Stimulated activated CD4-positive, alpha-beta T cell treated with anti-CD3 and anti-CD28 coated beads, Interleukin-4, amount 100 ng/mL, for 4 hours (primary cell): ENCODE data around the gene KLK12.
A peak's percentile ranks its signal among the peaks of the same experiment; 100 is the strongest.

ENCODE experiments used
- DNase-seq, 2 experiments: peaks; one replicate each; pipeline ENCODE4 v3.0.0-alpha.2; 2020

The KLK12 gene

DNA sequence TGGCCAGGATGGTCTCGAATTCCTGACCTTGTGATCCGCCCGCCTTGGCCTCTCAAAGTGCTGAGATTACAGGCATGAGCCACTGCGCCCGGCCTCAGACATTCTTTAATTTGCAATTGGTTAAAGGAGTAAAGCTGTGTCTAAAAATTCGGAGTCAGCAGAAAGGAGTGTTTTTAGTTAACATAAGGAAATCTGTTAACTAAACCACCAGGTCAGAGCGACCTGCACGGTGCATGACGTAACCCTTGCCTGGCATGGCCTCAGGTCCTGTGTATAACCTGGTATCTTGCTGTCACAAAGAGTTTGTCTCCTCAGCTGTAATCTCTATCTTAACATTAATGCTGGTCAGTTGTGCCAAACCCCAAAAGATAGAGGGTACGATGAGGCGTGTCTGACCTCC is 9.5 kb upstream of the KLK12 start:
- no peak for DNase-seq

DNA sequence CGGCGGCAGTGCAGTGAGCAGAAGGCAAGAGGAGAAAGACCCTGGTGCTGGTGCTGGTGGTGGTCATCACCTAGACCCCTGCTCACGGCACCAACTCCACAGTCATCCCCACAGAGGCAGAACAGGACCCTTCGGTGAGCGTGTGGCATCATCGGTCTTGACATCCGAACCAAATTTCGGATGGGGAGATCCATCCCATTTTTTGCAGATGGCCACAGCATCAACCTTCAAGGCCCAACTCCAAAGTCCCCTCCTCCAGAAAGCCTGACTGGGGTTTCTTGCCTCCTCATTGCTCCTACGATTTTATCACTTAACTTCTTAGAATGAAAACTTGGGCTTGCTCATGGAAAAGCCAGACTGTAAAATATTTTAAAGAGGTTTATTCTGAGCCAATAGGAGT is 8.7 kb upstream of the KLK12 start:
- no peak for DNase-seq

DNA sequence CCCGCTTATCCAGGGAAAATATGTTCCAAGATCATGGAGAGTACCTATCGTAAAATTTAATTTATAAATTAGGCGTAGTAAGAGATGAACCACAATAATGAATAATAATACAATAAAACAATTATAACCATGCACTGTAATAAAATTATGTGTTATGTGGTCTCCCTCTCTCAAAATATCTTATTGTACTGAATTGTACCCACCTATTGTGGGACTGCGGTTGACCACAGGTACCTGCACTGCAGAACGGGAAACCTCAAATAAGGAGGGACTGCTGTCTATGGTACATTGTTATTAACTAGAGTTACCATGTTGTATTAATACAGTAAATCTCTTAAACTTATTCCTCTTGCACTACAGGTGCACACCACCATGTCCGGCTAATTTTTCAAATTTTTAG is 5.3 kb upstream of the KLK12 start:
- DNase-seq, result no peak

DNA sequence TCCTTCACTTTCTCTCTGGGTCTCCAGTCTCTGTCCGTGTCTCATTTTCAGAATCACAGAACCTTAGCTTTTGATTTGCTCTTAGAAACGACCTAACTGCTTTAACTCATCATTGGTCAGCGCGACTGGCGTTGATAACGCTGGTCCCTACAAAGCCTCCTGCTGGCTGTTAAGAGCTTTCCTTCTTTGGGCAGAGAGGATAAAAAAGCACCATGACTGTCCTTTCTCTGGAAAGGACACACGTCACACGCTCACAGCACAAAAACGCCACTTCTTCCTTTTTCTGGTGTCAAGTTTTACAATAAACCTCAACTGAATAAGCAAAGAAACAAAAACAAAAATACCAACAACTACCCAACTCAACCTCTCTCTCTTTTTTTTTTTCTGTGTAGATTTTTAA is 1.7 kb upstream of the KLK12 start:
- no peak for DNase-seq

DNA sequence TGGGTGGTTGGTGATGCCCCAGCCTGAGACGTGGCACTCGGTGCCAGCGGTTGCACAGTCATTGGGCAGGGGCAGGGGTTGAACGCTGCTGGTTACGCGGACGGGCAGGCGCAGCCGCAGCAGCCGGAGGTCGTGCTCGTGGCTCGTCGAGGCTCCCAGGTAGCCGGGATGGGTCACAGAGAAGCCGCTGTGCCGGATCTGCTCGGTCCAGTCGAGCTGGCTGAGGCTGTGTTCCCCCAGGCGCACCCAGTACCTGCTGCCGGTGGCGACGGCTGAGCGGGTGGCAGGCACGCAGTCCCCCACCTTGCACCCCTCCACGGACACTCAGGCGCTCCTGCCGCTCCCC is 2.9 kb downstream of the KLK12 start:
- DNase-seq, result no peak

DNA sequence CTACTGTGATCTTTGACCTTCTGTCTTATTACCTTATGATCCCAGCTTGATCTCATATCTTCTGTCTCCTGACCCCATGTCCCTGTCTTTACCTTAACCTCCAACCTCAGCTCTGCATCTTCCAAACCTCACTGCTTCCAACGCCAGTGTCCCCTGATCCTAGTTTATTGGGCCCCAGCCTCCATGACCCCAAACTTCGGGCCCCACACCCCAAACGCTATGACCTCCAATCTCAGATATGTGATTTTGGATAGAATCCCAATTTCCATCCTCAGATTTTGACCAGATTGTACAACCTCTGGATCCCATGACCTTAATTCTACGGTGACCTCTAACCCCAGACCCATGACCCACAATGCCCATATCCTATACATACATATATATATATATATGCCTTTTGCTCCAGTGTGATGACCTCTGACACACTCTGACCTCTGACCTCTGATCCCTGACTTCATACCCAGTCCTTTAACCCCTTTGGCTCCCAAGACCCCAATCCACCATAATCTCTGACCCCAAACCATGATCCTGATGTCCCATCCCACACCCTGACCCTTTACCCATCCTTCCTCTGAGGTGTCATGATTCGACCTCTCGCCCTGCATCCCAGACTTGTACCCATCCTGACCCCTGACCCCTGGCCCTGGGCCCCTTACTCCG is 3.5 kb downstream of the KLK12 start:
- DNase-seq, result no peak

DNA sequence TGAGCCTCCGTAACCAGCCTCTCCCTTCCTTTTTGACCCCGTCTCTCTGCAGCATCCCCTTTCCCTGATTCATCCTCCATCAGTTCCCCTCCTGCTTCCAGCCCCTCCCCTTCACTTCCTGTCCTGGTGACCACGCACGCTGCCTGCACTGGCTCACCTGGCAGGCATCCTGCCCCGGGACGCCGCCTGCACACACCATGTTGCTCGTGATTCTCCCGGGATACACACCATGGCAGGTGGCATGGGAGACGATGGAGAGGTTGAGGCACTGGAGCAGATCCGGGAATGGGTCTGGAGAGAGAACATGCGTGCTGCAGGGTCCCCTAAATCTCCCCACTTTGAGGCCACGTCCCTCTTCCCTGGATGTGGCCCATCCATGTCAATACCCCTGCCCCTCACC is 4.2 kb downstream of the KLK12 start:
- no peak for DNase-seq

DNA sequence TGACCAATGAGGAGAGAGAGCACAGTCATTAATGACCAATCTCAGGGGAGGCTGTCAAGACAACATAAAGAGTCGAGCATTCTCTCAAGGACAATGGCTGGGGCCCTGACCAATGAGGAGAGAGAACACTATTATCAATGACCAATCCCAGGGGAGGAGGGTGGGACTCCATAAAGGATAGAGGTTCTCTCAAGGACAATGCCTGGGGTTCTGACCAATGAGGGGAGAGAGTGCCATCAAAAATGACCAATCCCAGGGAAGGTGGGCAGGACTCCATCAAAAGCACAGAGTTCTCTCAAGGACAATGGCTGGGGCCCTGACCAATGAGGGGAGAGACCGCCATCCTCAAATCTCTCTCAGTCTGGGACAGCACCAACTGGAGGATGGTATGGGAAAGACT is 5.1 kb downstream of the KLK12 start:
- no peak for DNase-seq

DNA sequence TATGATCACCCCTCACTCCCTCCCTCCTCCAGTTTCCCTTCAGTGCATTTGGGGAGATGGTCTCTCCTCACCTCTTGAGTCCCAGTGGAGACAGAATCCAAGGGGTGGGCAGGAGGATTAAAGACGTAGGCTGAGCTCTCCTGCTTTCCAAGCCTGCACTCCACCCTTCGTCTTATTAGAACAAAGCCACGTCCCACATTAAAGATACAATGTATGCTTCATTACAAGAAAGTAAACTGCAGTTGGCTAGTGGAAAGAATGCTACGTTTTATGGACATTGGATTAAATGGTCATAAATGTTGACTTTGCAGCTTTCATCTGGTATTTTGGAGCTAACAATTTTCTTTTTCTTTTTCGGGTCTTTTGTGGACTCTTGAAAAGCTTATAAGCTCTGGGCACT is 6.9 kb downstream of the KLK12 start:
- DNase-seq, result no peak

DNA sequence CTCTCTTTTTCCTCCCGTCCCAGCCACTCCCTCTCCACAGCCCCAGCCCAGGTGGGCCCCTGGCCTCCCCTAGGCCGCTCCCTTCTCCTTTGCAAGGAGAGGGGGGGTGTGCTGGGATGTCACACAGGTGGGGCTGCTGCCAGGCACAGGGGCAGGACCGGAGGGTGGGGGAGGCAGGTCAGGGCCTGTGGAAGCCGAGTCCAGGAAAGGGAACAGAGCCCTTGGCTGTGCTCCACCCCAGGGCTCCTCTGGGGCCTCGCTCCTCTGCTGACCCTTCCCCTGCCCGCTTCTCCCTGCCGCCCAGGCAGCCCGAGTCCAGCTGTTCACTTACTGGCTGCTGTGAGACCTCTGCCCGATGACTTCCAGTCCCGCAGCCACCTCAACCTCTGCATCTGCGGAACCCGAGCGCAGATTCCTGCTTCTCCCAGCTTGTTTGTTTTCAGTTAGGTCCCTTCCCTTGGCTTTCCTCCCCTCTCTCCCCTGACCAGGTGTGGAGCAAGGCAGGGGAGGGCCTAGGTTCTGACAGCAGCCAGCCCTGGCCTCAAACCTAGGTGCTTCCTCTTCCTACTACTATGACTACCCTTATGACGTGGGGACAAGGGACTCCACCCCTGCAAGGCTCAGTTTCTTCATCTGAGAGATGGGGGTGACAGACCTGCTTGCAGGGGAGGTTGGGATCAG is 7.5 kb downstream of the KLK12 start:
- no peak for DNase-seq

DNA sequence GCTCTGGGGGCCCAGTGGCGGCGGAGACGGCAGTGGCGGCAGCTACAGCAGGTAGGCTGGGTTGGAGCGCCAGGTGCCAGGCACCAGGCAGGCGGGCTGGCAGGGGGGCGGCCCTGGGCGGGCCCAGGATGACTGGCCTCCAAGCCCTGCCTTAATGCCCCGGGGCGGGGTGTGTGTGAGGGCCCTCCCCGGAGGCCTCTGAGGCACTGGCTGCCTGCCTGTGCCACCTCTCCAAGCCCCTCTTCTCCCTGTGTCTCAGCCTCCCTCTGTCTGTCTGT is 8.3 kb downstream of the KLK12 start, which contains the start of gene KLK11:
KLK11 (minus strand) TSS at position 63 of the 278 bp plus-strand sequence. CDS start 985 bp downstream, outside the sequence.
- DNase-seq, result no peak

DNA sequence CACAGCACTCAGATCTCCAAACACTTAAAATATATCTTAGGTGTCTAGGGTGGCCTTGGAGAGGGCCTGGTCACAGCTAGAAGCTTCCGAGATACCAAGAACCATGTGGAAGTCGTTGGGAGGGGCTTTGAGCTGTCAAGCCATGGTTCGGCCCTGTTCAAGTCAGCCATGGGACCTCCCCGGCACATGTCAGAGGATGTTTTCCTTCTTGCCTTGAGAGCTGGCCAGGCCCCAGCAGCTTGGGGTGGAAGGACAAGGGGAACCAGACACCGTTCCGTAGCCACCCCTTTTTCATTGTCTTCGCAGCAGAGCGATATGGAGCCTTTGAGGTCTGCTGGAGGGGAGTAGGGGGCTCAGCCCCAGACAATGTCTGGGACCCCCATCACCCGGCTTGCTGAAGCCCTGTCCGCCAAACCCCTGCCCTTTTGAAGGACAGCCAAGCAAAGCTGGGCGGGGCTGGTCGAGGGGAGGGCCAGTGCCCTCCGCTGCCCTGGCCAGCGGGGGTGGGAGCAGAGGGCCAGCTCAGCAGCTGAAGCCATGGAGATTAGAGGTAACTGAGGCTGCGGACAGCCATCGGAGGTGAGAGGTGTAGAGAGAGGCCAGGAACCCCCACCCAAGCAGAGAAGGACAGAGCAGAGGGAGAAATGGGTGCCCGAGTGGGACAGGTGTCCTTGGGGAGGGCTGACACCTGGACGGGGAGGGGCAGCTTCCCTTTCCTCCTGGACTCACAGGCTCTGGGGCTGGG is 8.8 kb downstream of the KLK12 start:
- no peak for DNase-seq

DNA sequence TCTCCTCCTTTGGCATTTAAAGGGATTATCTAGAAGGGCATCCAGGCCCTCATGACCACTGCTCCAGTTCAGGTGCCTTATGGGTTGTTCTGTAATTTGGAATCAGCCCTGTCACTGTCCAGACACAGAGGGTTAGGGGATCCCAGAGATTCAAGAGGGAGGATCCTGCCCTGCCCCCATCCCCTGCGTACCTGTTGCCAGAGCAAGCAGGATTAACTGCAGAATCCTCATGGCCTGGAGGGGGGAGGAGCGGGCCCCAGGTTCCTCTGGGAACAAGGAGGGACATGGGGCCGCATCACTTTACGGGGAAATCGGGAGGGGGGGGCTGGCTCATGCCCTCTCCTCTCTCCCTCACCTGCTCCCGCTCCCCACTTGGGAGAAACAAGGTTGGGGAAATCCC is 9.4 kb downstream of the KLK12 start:
- no peak for DNase-seq

DNA sequence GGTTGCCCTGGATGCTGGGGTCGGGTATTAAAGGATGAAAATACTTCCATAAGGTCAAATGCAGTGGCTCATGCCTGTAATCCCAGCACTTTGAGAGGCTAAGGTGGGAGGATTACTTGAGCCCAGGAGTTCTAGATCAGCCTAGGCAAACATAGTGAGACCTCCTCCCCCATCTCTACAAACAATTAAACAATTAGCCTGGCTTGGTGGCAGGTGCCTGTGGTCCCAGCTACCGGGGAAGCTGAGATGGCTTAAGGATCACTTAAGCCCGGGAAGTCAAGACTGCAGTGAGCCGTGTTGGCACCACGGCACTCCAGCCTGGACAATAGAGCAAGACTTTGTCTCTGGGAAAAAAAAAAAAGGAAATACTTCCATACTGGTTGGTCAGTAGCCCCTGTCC is 9.9 kb downstream of the KLK12 start:
- DNase-seq, result no peak

DNA sequence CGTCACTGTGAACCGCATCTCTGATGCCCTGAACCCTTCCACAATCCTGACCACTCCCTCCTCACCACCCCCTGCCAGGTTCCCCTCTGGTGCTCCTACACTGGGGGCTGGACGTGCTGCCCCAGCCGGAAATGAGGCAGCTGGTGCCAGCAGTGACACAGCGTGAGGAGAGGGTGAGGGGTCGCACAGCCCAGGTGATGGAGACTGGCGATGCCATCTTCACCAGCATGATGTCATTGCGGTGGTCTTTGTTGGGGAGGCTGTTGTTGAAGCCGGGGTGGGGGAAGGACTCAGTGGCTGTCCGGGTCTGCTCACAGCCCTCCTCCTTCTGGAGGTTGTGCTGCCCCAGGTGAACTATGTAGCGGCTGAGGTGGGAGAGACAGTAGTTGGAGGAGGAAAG is 10.9 kb downstream of the KLK12 start:
- DNase-seq, result no peak

DNA sequence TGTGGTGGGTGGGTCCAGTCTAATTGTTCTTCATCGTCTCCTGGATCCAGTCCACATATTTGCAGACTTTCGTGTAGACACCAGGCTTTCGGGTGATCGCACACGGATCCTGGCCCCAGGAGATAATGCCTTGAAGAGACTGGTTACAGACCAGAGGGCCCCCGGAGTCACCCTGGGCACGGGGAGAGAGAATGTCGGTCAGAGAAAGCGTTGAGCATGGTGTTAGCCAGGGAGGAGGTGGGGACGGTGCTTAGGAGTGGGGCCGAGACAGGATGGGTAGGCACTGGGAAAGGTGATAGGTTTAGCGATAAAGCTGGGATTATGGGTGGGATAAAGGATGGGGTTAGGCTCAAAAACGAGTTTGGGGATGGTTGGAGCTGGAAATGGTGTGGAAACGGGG is 12.3 kb downstream of the KLK12 start:
- DNase-seq, result no peak

DNA sequence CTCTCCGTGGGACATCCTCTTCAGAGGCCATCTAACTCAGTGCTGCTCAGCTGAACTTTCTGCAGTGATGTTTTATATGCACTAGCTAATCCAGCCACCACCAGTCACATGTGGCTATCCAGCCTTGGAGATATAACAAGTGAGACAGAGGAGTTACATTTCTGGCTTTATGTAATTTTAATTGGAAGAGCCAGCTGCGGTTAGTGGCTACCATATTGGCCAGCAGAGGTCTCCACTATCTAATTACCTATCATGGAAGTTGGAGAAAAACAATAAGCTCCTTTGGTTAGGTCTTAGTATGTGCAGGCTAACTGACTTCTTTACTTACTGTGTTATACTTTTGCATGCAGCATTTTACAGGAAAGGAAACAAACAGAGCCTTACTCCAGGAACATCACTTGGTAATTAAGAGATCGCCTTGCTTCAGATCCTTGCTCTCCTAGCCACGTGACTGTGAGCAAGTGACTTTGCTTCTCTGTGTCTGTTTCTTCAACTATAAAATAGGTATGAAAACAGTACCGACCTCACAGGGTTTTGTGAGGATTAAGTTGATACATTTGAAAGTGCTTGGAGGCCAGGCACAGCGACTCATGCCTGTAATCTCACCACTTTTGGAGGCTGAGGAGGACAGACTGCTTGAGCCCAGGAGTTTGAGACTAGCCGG is 13.7 kb downstream of the KLK12 start:
- DNase-seq, result no peak

DNA sequence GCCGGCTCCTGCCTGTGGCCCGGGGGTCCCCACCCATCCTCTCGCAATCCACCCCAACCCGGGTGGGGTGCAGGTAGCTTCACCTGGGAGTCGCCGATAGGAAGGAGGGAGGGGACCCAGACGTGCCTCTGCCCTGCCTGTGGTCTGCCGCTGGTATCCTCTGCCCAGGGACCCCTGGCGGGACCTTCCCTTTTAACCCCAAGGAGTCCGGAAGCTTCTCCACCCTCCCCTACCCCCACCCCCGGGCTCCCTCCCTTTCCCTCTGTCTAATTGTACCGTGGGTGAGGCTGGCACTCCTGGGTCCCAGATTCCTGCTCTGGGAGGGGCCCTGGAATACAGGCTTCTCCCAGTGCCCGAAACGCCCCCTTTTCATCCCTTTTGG is 15.3 kb downstream of the KLK12 start, which contains the start of gene KLK10:
KLK10 (minus strand) TSS at position 166 of the 382 bp plus-strand sequence. CDS start 579 bp downstream, outside the sequence.
- DNase-seq, result no peak

DNA sequence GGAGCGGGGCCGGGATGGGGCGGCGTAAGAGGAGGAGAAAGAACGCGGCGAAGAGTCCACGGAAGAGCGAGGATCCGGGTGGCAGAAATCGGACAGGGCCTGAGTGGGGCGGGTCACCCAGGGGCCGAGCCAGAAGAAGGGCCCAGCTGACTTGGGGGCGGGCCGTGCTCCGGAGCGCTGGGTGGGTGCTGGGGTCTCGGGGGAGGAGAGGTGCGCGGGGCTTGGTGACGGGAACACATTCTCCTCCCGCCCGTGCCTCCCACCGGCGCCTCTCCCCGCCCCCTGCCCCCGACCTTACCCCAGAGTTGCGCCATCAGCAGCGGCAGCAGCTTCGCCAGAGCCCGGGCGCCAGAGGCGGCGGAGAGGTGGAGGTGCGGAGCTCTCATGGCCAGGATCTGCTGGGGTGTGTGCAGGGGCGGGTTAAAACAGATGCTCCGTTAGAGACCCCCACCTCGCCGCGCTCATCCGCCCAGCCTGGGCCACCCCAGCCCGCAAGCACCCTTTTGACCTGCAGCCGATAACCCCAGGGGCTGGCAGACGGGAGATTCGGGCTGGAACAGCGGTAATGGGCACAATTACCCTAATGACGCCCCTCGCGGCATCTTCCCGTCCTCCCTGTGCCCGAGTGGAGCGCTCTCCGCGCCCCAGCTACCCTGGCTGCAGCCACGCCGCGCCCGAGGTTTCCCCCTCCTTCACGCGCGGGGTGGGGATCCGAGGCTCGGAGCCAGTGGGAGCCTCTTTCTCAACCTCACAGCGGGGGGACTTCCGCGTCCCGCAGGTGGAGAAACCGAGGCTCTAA is 15.9 kb downstream of the KLK12 start:
- DNase-seq, result no peak

DNA sequence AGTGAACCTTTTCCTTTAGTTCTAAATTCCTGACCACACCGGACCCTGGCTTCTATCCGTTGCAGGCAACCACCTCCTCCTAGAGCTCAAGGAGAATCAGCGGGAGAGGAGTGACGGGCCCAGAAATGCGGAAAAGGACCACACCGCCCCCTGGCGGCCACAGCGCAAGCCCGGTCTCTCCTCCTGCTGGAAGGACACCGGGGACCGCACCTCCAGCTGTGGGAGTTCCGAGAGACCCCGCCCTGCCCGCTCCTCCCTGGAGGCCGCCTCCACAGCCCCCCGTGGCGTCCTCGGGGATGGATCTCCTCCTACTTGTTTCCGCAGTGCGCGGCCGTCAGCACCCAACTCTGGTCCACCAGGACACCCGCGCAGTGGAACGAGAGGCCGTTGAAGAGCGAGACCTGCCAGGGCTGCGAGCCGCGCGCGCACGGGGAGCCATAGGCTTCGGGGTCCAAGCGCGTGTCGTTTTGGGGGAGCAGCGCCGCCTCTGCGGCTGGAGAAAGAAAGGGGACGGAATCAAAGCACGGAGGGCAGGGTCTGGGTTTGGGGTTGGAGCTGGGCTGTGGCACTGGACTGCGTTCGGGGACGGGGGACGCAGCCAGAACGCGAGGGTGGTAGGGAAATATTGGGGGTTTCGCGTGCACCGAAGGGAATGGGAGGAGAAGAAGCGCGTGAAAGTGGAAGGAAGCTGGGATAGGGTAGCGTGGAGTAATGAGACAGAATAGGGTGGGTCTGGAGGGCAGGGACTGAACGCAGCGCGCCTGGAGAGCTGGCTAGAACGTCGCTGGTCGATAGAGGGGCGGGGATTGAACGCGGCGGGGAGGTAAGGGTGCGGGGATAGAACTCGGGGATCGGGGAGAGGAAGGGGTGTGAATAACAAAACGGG is 17.8 kb downstream of the KLK12 start:
- DNase-seq, result peak; percentile 42 to 67

DNA sequence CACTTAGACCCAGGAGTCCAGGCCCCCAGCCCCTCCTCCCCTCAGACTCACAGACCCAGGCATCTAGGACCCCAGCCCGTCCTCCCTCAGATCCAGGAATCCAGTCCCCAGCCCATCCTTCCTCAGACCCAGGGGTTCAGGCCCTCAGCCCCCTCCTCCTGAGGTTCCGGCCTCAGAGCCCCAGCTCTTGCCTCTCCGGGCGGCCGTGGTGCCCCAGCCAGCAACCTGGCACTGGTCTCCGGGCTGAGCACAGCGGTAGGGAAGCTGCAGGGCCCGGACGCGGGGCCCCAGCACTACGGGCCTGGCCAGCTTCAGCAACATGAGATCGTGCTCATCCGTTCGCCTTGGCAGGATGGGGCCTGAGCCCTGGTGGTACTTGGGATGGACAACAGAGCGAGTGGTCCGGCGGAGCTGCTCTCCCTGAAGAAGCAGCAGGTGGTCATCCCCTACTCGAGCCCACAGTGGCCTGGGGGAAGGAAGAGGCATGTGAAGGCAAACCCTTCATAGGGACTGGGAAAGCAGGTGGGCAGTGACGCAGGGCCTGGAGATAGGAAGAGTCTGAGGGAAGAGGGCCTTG is 19.0 kb downstream of the KLK12 start:
- DNase-seq, result no peak

DNA sequence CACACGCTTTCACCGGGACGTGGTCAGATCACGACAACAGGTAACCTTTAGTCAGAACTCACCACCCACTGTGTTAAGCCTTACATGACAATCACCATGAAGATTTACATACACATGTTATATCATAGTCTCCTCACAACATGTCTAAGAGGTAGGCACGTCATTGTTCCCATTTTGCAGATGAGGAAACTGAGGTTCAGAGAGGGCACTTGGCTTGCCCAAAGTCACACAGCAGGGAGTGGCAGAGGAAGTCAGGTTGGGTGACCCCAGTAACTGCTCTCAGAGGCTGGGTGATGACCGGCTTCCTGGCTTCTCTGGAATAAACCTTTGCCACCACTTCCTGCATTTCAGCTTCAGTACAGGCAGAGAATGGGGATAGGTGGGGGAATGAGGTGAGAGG is 20.6 kb downstream of the KLK12 start:
- no peak for DNase-seq
